ENCODE results near the gene FOXQ1. TPM values are rescaled to one million over a fixed set of nuclear protein-coding genes. Genes with fewer than 3 reads are reported as not detected.

FOXQ1 gene
- total RNA-seq, 2 experiments from 2014 or later, result not detected

DNA sequence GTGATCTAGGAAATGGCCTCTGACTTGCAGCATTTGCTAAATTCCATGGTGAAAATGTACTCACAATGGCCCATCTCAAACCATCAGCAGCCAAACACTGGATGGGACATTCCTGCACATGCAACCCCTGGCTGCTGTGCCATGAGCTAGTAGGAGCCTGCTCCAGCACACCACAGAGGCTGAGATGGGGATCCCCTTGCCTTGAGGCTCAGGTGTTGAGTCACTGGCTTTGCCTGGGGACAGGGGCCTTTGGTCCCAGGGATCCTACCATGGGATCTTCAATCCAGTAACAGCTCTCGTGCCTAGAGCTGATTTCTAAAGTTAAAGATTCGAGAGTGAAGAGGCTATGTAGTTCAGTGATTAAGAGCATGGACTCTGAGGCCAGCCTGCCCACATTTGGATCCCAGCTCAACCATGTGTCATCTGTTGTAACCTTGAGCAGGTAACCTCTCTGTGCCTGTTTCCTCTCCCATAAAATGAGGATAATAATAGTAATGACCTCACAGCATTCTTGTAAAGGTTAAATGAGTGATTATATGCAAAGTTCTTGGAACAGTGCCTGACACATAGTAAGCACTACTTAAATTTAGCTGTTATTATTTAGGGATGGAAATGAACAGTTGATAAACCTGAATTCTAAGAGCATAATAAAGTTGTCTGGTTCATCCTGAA is 16.4 kb downstream of the FOXQ1 start:
- Mint-ChIP-seq H3K4me3 (no peak overlapping the region), H3K27me3 (peaks cover 24% of the 10 kb centered on the region), H3K4me1 (ENCODE audit: low read depth) (no peaks in the 10 kb centered on the region), H3K36me3 (peaks cover 1% of the 10 kb centered on the region), H3K27ac (no peak overlapping the region), H3K9me3 (peaks cover 12% of the 10 kb centered on the region)
- no peak for DNase-seq
- ChIA-PET CTCF (no interaction called here), POLR2A (no interaction called here)
- intact Hi-C loops (cut with micrococcal nuclease), result no loop called here

DNA sequence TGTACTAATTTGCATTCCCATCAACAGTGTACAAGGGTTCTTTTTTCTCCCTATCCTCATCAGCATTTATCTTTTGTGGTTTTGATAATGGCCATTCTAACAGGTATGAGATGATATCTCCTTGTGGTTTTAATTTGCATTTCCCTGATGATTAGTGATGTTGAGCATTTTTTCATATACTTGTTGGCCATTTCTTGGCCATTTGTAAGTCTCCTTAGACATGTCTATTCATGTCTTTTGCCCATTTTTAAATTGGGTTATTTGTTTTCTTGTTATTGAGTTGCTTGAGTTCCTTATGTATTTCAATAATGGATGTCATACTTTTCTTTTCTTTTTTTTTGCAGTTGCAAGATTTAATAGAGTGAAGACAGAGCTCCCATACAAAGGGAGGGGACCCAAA is 17.8 kb downstream of the FOXQ1 start:
- H3K9me3 Mint-ChIP-seq, result peaks cover 12% of the 10 kb centered on the region

DNA sequence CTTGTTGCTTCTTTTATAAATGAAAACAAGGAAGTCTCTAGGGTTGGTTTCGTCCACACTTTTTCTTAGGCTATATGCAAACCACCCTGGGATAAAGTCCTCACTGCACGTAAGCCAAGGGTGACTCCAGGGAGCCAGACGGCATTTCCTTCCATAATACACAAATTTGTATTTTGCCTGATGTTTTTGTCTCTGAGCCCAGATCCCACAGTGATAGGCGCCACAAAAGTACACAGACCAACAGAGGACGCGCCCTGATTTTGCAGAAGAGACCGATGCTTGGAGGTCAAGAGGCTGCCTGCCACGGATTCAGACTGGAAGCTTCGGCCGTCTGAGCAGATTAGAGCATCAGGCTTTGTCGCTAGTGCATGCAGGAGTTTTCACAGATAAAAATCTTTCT is 22.8 kb downstream of the FOXQ1 start:
- Mint-ChIP-seq H3K27me3 (peaks cover 22% of the 10 kb centered on the region), H3K9me3 (peaks cover 11% of the 10 kb centered on the region), H3K4me3 (no peak overlapping the region), H3K4me1 (ENCODE audit: low read depth) (no peaks in the 10 kb centered on the region), H3K27ac (no peak overlapping the region), H3K36me3 (peaks cover 1% of the 10 kb centered on the region)
- no peak for DNase-seq
- intact Hi-C loops (cut with micrococcal nuclease), result no loop called here
- POLR2A ChIA-PET, result no interaction called here
- CTCF ChIA-PET, result no interaction called here

More for the DNA sequence above, 17.8 kb downstream of the FOXQ1 start:
- no peak for DNase-seq
- peaks cover 29% of the 10 kb centered on the region for H3K27me3 Mint-ChIP-seq
- intact Hi-C loops (cut with micrococcal nuclease), result no loop called here
- no peak overlapping the region for H3K4me3 Mint-ChIP-seq
- H3K27ac Mint-ChIP-seq, result no peak overlapping the region
- ChIA-PET CTCF (no interaction called here), POLR2A (no interaction called here)
- H3K4me1 Mint-ChIP-seq (ENCODE audit: low read depth), result no peaks in the 10 kb centered on the region
- H3K36me3 Mint-ChIP-seq, result peaks cover 1% of the 10 kb centered on the region

DNA sequence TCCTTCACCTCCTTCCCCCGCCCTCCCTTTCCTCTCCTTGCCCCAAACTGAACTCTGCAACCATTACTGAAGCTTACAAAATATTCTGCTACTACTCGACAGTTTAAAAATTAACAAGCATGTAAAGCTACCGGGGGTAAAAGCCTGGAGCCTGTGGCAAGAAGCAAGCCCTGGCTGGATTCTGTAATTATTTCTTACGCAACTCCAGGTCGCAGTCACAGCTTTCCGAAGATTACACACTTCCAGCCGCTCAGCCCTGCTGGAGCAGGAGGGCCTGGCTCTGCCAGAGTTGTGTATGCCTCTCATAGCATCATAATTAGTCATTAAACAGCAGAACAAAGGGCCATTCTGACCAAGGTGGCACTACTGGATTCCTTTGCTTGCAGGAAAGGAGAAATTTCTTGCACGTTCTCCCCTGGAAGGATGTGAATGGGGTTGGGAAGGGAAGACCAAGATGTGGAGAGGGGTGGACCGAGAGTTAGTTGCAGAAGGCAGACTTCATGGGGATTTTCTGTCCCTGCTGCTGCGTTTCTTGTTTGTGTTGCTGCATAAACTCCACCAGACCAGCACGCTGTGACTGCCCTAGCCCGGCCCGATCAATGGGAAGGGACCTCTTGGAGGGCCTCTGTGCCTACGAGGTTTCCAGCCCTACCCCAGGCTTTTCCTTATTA is 23.6 kb downstream of the FOXQ1 start:
- CTCF ChIA-PET, result no interaction called here
- intact Hi-C loops (cut with micrococcal nuclease), result no loop called here
- no peak overlapping the region for H3K4me3 Mint-ChIP-seq
- peaks cover 4% of the 10 kb centered on the region for H3K9me3 Mint-ChIP-seq
- POLR2A ChIA-PET, result no interaction called here
- peaks cover 25% of the 10 kb centered on the region for H3K27me3 Mint-ChIP-seq
- H3K27ac Mint-ChIP-seq, result no peak overlapping the region
- DNase-seq, result no peak
- H3K36me3 Mint-ChIP-seq, result no peaks in the 10 kb centered on the region
- H3K4me1 Mint-ChIP-seq (ENCODE audit: low read depth), result no peaks in the 10 kb centered on the region

DNA sequence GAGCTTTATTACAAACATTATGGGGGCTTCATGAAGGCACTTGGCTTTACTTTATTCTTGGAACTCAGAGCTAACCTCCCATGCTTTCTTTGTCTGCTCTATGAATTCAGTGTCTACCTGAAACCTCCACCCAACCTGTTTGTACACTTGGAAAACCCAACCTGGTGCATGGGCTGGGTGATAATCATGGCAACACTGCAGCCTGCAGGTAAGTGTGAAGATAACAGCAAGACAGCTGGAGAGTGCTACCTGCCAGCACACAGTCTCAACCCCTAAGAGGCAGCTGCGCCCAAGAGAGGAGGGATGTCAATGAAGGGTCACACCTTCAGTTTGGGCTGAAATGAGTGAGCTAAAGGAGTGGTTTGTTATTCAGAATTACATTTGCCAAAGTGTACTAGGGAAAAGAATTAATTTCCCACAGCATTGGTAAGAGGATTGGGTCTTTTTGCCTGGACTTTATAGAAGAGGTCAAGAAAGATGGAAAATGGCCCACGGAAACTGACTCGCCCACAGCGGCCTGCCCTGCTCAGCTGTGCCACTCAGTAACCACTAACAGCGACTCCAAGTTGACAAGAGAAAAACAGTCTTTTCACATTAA is 24.4 kb downstream of the FOXQ1 start:
- H3K36me3 Mint-ChIP-seq, result no peaks in the 10 kb centered on the region
- H3K4me3 Mint-ChIP-seq, result no peak overlapping the region
- no peak overlapping the region for H3K27ac Mint-ChIP-seq
- H3K9me3 Mint-ChIP-seq, result no peaks in the 10 kb centered on the region
- ChIA-PET POLR2A (no interaction called here), CTCF (interaction anchor here (0.7 kb wide), 1 partner anchor 745 kb away, joined by 3 read pairs; no protein-coding TSS in a partner anchor)
- no peak for DNase-seq
- intact Hi-C loops (cut with micrococcal nuclease), result no loop called here
- no peaks in the 10 kb centered on the region for H3K4me1 Mint-ChIP-seq (ENCODE audit: low read depth)
- peaks cover 28% of the 10 kb centered on the region for H3K27me3 Mint-ChIP-seq

DNA sequence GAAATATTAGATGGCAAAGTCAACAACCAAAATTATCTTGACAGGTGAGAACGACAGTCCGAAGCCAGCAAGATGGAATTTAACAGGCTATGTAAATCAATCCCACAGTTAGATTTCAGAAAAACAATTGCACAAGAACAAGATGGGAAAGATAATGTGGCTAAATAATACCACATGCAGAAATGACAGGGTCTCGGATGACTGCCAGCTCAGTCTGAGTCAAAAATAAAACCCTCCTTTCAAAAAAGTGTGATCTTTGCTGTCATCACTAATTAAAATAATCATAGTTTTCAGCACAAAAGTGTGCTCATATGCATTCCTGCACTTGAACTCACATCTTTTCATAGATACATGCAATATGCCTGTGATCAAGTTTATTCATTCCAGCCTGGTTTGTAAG is 25.9 kb downstream of the FOXQ1 start:
- no peaks in the 10 kb centered on the region for H3K9me3 Mint-ChIP-seq
- H3K27me3 Mint-ChIP-seq, result peaks cover 30% of the 10 kb centered on the region

DNA sequence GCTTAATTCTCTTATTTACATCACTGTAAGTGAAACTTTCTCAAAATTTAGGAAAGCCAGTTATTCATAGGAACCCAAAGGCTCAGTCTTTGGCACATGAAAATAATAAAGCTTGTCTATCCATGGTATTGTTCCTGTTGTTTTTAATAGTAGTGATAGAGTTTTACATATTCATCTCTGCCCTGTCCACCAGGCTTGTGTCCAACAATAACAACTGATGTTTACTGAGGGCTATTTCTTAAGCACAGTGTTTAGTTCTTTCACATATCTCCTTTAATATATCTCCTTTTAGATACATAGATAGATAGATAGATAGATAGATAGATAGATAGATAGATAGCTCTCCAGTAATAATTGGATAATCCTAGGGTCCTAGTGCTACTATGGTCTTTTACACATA is 34.2 kb downstream of the FOXQ1 start:
- H3K4me1 Mint-ChIP-seq (ENCODE audit: low read depth), result no peaks in the 10 kb centered on the region
- no peak for DNase-seq
- H3K4me3 Mint-ChIP-seq, result no peak overlapping the region
- H3K27ac Mint-ChIP-seq, result no peak overlapping the region
- ChIA-PET CTCF (interaction anchor here (0.6 kb wide), 1 partner anchor 144 kb away, joined by 3 read pairs; no protein-coding TSS in a partner anchor), POLR2A (no interaction called here)
- peaks cover 44% of the 10 kb centered on the region for H3K27me3 Mint-ChIP-seq
- no peaks in the 10 kb centered on the region for H3K36me3 Mint-ChIP-seq
- H3K9me3 Mint-ChIP-seq, result peaks cover 19% of the 10 kb centered on the region
- intact Hi-C loops (cut with micrococcal nuclease), result no loop called here

More for the DNA sequence above, 25.9 kb downstream of the FOXQ1 start:
- intact Hi-C loops (cut with micrococcal nuclease), result no loop called here
- Mint-ChIP-seq H3K27ac (no peak overlapping the region), H3K4me3 (no peak overlapping the region), H3K36me3 (no peaks in the 10 kb centered on the region), H3K4me1 (ENCODE audit: low read depth) (no peaks in the 10 kb centered on the region)
- POLR2A ChIA-PET, result no interaction called here
- CTCF ChIA-PET, result no interaction called here
- DNase-seq, result no peak

DNA sequence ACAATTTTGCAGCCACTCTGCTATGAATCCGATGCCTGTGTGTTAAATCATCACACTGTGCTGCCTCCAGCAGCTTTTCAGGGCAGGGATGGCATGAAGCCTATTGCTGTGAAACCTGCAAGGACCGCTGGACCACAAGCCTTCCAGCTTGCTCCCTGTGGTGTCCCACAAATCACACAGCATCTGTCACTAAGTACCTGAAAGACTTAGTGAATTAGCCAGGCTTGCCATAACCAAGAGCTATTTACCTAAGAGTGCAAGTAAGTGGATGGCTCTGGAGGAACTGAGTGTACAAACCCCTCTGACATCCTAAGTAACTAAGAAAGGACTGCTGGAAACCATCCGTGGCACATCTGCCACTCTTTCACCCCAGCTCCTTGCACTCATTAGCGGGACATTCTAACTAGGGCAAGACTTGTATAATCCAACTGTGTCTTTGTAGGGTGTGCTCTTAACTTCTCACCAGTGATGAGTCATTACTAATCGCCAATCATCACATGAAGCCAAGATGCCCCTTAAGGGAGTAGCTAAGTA is 34.7 kb downstream of the FOXQ1 start:
- Mint-ChIP-seq H3K27me3 (peaks cover 39% of the 10 kb centered on the region), H3K4me1 (ENCODE audit: low read depth) (no peaks in the 10 kb centered on the region), H3K9me3 (peaks cover 24% of the 10 kb centered on the region), H3K4me3 (no peak overlapping the region), H3K36me3 (no peaks in the 10 kb centered on the region), H3K27ac (no peak overlapping the region)
- ChIA-PET CTCF (interaction anchor here (0.6 kb wide), 1 partner anchor 144 kb away, joined by 3 read pairs; no protein-coding TSS in a partner anchor), POLR2A (no interaction called here)
- intact Hi-C loops (cut with micrococcal nuclease), result no loop called here
- DNase-seq, result no peak

DNA sequence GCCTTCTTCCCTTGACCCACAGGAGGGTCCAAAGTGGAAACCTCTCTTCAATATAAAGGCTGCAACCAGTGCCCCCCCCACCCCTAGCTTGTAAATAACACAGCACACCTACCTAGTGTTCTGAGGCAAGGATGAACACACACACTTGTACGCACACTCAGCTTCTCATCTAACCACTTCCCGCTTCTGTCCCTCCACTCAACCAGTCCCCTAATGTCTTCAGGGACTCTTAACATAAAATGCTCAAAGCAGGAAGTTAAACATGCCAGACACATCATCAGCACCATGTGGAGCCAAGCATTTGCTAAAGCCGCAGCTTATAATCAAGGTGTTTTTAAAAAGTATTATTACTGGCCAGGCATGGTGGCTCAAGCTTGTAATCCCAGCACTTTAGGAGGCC is 35.3 kb downstream of the FOXQ1 start:
- no peak for DNase-seq
- H3K4me3 Mint-ChIP-seq, result no peak overlapping the region
- peaks cover 30% of the 10 kb centered on the region for H3K9me3 Mint-ChIP-seq
- no peaks in the 10 kb centered on the region for H3K4me1 Mint-ChIP-seq (ENCODE audit: low read depth)
- ChIA-PET CTCF (no interaction called here), POLR2A (no interaction called here)
- H3K27ac Mint-ChIP-seq, result no peak overlapping the region
- no peaks in the 10 kb centered on the region for H3K36me3 Mint-ChIP-seq
- peaks cover 41% of the 10 kb centered on the region for H3K27me3 Mint-ChIP-seq
- intact Hi-C loops (cut with micrococcal nuclease), result no loop called here

DNA sequence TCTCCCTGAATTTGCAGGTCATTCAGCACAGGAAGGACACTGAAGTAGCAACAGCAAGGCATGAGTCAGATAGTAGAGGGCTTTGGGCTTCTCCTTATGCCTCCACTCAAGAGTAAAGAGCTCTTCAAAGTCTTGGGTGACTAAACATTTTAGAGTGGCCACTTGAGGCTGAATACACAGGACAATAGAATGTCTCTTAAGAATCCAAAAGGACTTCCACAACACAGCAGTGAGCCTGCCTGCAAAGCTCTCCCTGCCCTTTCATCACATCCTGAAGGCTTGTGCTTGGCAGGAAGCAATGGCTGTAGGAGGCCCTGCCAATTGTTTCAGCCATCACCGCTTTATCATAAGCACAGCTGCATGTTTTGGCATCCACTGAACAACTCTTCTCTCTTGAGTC is 36.8 kb downstream of the FOXQ1 start:
- peaks cover 45% of the 10 kb centered on the region for H3K27me3 Mint-ChIP-seq
- CTCF ChIA-PET, result no interaction called here
- H3K4me1 Mint-ChIP-seq (ENCODE audit: low read depth), result no peaks in the 10 kb centered on the region

DNA sequence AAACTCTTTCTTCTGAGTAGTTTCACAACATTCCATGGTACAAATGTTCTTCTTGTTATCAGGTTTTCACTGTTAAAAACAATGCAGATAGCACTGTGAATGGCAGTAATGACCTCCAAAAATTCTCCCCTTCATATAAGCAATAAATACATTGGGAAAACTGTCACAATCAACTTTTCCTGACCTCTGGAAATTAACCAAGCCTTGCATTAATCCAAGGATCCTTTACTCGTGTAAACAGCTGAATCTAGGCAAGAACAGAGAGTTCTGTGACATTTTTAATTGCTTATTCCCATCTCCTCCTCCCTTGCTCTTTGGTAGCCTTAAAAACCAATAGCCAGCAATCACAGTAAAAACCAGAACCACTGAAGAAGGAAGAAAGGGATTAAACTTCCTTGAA is 37.8 kb downstream of the FOXQ1 start:
- no peak for DNase-seq
- peaks cover 2% of the 10 kb centered on the region for H3K36me3 Mint-ChIP-seq
- CTCF ChIA-PET, result no interaction called here
- H3K27me3 Mint-ChIP-seq, result peaks cover 49% of the 10 kb centered on the region
- POLR2A ChIA-PET, result no interaction called here
- peaks cover 19% of the 10 kb centered on the region for H3K9me3 Mint-ChIP-seq
- H3K4me1 Mint-ChIP-seq (ENCODE audit: low read depth), result no peaks in the 10 kb centered on the region
- H3K27ac Mint-ChIP-seq, result no peak overlapping the region
- no peak overlapping the region for H3K4me3 Mint-ChIP-seq
- intact Hi-C loops (cut with micrococcal nuclease), result no loop called here

More for the DNA sequence above, 36.8 kb downstream of the FOXQ1 start:
- POLR2A ChIA-PET, result no interaction called here
- H3K36me3 Mint-ChIP-seq, result peaks cover 2% of the 10 kb centered on the region
- DNase-seq, result no peak
- intact Hi-C loops (cut with micrococcal nuclease), result no loop called here
- peaks cover 29% of the 10 kb centered on the region for H3K9me3 Mint-ChIP-seq
- no peak overlapping the region for H3K4me3 Mint-ChIP-seq
- no peak overlapping the region for H3K27ac Mint-ChIP-seq

DNA sequence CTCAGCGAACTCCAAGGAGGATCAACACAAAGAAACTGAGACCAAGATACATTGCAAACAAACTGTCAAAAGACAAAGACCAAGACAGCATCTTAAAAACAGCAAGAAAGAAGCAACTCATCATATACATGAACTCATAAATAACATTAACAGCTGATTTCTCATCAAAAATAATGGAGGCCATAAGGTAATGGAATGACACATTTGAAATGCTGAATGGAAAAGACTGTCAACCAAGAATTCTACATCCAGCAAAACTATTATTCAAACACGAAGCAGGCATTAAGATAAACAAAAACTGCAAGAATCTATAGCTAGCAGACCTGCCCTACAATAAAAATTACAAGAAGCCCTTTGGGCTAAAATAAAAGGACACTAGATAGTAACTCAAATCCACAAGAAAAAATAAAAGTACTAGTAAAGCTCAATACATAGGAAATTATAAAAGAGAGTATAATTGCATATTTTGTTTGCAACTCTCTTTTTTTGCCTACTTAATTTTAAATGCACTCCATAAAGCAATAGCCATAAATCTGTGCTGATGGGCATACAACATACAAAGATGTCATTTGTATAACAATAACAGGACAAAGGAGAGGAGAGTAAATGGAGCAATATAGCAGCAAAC is 39.6 kb downstream of the FOXQ1 start:
- Mint-ChIP-seq H3K27ac (no peak overlapping the region), H3K4me1 (ENCODE audit: low read depth) (no peaks in the 10 kb centered on the region), H3K9me3 (peaks cover 19% of the 10 kb centered on the region), H3K27me3 (peaks cover 44% of the 10 kb centered on the region), H3K36me3 (peaks cover 2% of the 10 kb centered on the region), H3K4me3 (no peak overlapping the region)
- POLR2A ChIA-PET, result no interaction called here
- CTCF ChIA-PET, result no interaction called here
- intact Hi-C loops (cut with micrococcal nuclease), result no loop called here
- DNase-seq, result no peak
